ENCODE results near the gene IRF2BP2. TPM values are rescaled to one million over a fixed set of nuclear protein-coding genes. Genes with fewer than 3 reads are reported as not detected.
A peak's percentile ranks its signal among the peaks of the same experiment; 100 is the strongest.

IRF2BP2 gene
- total and polyA plus RNA-seq, 2 of the 13 experiments (the other 11 are each of a cell fraction or from before 2014, with no cell fraction given): 140 to 147 TPM

- Histone ChIP-seq H3K4me2 (ENCODE audit: low read depth, low read length) (peak overlapping the region; percentile 74), H2AFZ (ENCODE audit: low read length) (no peak overlapping the region), H3K27me3 (ENCODE audit: control insufficient read depth in 1 of 2, insufficient read depth in 2 of 2, low read length in 2 of 2) (no peaks in the 10 kb centered on the region), H3K27ac (ENCODE audit: extremely low read length, insufficient read depth, low read length) (peak overlapping the region; percentile 99), H3K79me2 (ENCODE audit: insufficient read depth, low read length) (peaks cover 8% of the 10 kb centered on the region), H3K4me1 (ENCODE audit: insufficient read depth, low read length) (peaks cover 100% of the 10 kb centered on the region), H4K20me1 (ENCODE audit: insufficient read depth, low read length) (no peaks in the 10 kb centered on the region), H3K9ac (ENCODE audit: insufficient read depth, low read depth, low read length) (peak overlapping the region; percentile 83), H3K36me3 (replicated peaks in 1 of 2; ENCODE audit: control insufficient read depth in 1 of 2, insufficient read depth in 2 of 2, low read length in 2 of 2) (no peaks in the 10 kb centered on the region), H3K9me3 (ENCODE audit: low read length) (no peaks in the 10 kb centered on the region), H3K4me3 (replicated peaks in 1 of 3; ENCODE audit: insufficient read depth in 1 of 3, low read depth in 2 of 3, low read length in 3 of 3) (peak overlapping the region in 2 of 3 experiments; percentile 12 to 49; a peak in 3 of 6 replicates)
- no peak for DNase-seq (ENCODE audit: low spot score)
- peak; percentile 82 for ATAC-seq
- BruUV-seq (replicated peaks): TSS peak; percentile 92
- no peak for FAIRE-seq
- CTCF ChIA-PET (ENCODE audit: low intra/inter-chr PET ratio, low total read pairs): no interaction called here
- POLR2A ChIA-PET: interaction anchor here (0.7 to 8.0 kb wide), 23 partner anchors 7 to 463 kb away, joined by 3 to 142 read pairs (median 7); partner anchors contain the start of gene IRF2BP2
- intact Hi-C loops (cut with micrococcal nuclease; ENCODE audit: unreplicated experiment): loop anchor here (1.0 to 2.0 kb wide), 2 partner anchors 8 to 22 kb away; no protein-coding TSS in a partner anchor
- WGBS (ENCODE audit: low lambda C conversion rate): 11% methylated on average over 6 of the region's 6 CpGs
- in situ Hi-C loops (cut with HindIII; ENCODE audit: extremely low pct_ligation_motif_present, low pct_unique_long_range_greater_than_20kb): no loop called here
- TF ChIP-seq ZNF790 (CRISPR knock-in tag; IDR thresholded peaks at IDR 0.05; ENCODE audit: borderline replicate concordance): no peak
- no peak for TF ChIP-seq ZNF615 (CRISPR knock-in tag; IDR thresholded peaks at IDR 0.05; ENCODE audit: borderline replicate concordance)
- TF ChIP-seq PLSCR1 (CRISPR knock-in tag; IDR thresholded peaks at IDR 0.05; ENCODE audit: borderline replicate concordance): no peak
- no peak for TF ChIP-seq SETDB1 (CRISPR knock-in tag; IDR thresholded peaks at IDR 0.05; ENCODE audit: borderline replicate concordance)
- no peak for TF ChIP-seq KDM6A (CRISPR knock-in tag; IDR thresholded peaks at IDR 0.05; ENCODE audit: low read depth)
- no peak for TF ChIP-seq ZNF780A (CRISPR knock-in tag; IDR thresholded peaks at IDR 0.05)
- TF ChIP-seq ZNF777 (CRISPR knock-in tag; IDR thresholded peaks at IDR 0.05): no peak
- no peak for TF ChIP-seq FLYWCH1 (CRISPR knock-in tag; IDR thresholded peaks at IDR 0.05)
- no peak for TF ChIP-seq ATF3 (CRISPR knock-in tag; IDR thresholded peaks at IDR 0.05)
- TF ChIP-seq SRSF4 (IDR thresholded peaks at IDR 0.05; ENCODE audit: low read depth, low read length, poor library complexity, severe bottlenecking): no peak
- peak; percentile 21; the same call in 1 of the 2 replicates for TF ChIP-seq ZNF414 (CRISPR knock-in tag; IDR thresholded peaks at IDR 0.05)
- no peak for TF ChIP-seq ZNF230 (CRISPR knock-in tag; IDR thresholded peaks at IDR 0.05)
- no peak for TF ChIP-seq TRIM24 (CRISPR knock-in tag; IDR thresholded peaks at IDR 0.05)
- no peak for TF ChIP-seq SP2 (CRISPR knock-in tag; IDR thresholded peaks at IDR 0.05)
- TF ChIP-seq GABPB1 (CRISPR knock-in tag; IDR thresholded peaks at IDR 0.05): no peak
- TF ChIP-seq ZNF432 (CRISPR knock-in tag; IDR thresholded peaks at IDR 0.05; ENCODE audit: borderline replicate concordance): no peak
- TF ChIP-seq ARNT2 (CRISPR knock-in tag; IDR thresholded peaks at IDR 0.05; ENCODE audit: low read depth): no peak
- no peak; the same call in 1 of the 2 replicates for TF ChIP-seq MEIS2 (CRISPR knock-in tag; IDR thresholded peaks at IDR 0.05)
- no peak for TF ChIP-seq FOXK2 (IDR thresholded peaks at IDR 0.05)
- TF ChIP-seq ZNF451 (CRISPR knock-in tag; IDR thresholded peaks at IDR 0.05): no peak
These were observed 10.5 kb upstream of the IRF2BP2 start for GRCh38 chr1:234620272-234621126.

Measured in HepG2 (cell line).